Measurements from ENCODE around the gene NT5M.
A peak's percentile ranks its signal among the peaks of the same experiment; 100 is the strongest.

NT5M gene

DNA sequence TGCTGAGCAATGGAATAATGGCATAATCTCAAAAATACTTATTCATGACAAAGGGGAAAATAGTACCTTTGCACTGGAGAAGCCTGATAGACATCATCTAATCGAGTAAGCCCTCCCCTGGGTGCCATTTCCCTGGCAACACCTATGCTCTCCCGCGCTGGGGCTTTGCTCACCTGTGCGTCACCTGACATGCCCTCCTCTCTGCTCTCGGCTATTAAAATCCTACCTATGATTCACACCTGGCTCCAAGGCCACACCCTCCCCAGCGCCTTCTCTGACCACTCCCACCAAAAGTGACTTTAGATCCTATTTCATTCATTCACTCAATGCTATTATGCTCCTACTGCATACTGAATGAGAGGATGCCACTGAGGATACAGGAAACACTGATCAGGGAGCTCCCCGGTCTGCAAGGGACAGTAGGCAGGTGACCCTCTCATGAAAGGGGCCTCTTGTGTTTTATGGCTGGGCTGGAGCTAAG, 83.9 kb downstream of the NT5M start:
- Histone ChIP-seq H2BK120ac (ENCODE audit: low read depth, low read length) (no peak overlapping the region), H2BK5ac (ENCODE audit: low read length) (no peak overlapping the region), H4K91ac (ENCODE audit: low read depth, low read length, poor library complexity) (no peak overlapping the region), H3K4me3 (ENCODE audit: low read length in 2 of 2) (no peak overlapping the region), H3K14ac (ENCODE audit: low read length) (no peak overlapping the region), H3K9me3 (replicated peaks in 1 of 2; ENCODE audit: control insufficient read depth in 2 of 2, insufficient read depth in 1 of 2, low read depth in 1 of 2, low read length in 2 of 2) (peaks cover 0 to 1% of the 10 kb centered on the region in 2 donors), H2AK5ac (ENCODE audit: low read depth, low read length) (no peak overlapping the region), H2BK12ac (ENCODE audit: low read length) (no peak overlapping the region), H4K8ac (ENCODE audit: low read depth, low read length) (no peak overlapping the region), H2BK15ac (ENCODE audit: low read length) (no peak overlapping the region), H3K79me1 (ENCODE audit: low read depth, low read length) (peaks cover 3% of the 10 kb centered on the region), H3K9ac (ENCODE audit: low read depth, low read length, poor library complexity) (no peak overlapping the region), H3K36me3 (replicated peaks in 1 of 2; ENCODE audit: control insufficient read depth in 2 of 2, insufficient read depth in 2 of 2, low read length in 2 of 2) (no peaks in the 10 kb centered on the region), H3K27me3 (ENCODE audit: control insufficient read depth in 3 of 3, insufficient read depth in 3 of 3, low read depth in 1 of 3, low read length in 3 of 3) (no peaks in the 10 kb centered on the region), H3K23ac (ENCODE audit: low read depth, low read length, poor library complexity) (no peak overlapping the region), H3K27ac (replicated peaks; ENCODE audit: low read length) (no peak overlapping the region), H2AFZ (ENCODE audit: low read length) (no peak overlapping the region), H3K4me1 (ENCODE audit: control insufficient read depth in 2 of 2, insufficient read depth in 1 of 2, low read depth in 1 of 2, low read length in 2 of 2) (peaks cover 10 to 20% of the 10 kb centered on the region in 2 donors), H3K4ac (ENCODE audit: low read length) (no peak overlapping the region), H3K4me2 (ENCODE audit: insufficient read depth, low read length, poor library complexity, severe bottlenecking) (no peak overlapping the region), H3K18ac (ENCODE audit: low read length) (no peak overlapping the region)
- no peak for DNase-seq (ENCODE audit: low spot score)
- WGBS, 2 donors (ENCODE audit: extremely low coverage in 2 of 2, insufficient read length in 2 of 2, insufficient replicate concordance in 1 of 2) = no CpG with 5 or more reads among the region's 7 CpGs

DNA sequence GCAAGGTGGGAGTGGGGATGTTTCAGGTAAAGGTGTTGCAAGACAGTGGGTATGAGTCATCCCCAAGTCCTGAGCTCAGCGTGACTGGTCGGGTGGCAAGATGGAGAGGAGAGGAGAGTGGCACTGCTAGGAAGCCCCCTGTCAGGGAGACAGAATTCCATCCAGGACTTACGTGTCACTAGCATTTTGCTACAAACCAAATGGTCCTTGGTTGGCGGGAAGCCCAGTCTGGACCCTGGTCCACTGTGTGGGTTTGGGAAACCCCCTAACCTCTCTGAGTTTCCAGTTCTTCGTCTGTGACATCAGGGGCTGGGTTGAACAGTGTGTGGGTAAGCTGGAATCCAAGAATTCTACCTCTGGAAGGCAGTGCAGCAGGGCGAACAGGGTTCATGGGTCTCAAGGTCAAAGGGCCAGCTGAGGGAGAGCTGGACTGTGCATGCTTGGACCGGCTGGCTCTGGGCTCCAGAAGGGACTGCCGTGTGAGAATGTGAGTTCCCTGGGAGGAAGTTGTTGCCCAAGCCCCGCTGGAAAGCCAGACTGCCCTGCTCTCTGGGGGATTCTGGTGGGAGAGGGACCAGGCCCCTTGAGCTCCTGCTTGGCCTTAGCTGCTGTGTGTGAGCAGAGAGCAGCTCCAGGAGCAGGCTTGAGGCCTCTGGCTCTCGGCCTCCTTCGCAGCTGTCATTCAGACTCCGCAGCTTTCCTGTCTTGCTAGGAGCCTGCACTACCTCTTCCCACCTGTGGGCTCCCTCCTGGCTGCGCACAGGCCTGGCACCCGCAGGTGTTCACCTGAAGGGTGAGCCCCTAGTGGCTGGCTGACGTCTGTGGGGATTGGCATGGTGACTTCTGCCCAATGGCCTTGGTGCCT, 84.6 kb downstream of the NT5M start:
- Histone ChIP-seq H4K91ac (ENCODE audit: low read depth, low read length, poor library complexity) (no peak overlapping the region), H2BK15ac (ENCODE audit: low read length) (peak overlapping the region; percentile 71), H3K14ac (ENCODE audit: low read length) (no peak overlapping the region), H3K9me3 (replicated peaks in 1 of 2; ENCODE audit: control insufficient read depth in 2 of 2, insufficient read depth in 1 of 2, low read depth in 1 of 2, low read length in 2 of 2) (peaks cover 0 to 1% of the 10 kb centered on the region in 2 donors), H2BK12ac (ENCODE audit: low read length) (peak overlapping the region; percentile 65), H2BK120ac (ENCODE audit: low read depth, low read length) (no peak overlapping the region), H3K27me3 (ENCODE audit: control insufficient read depth in 3 of 3, insufficient read depth in 3 of 3, low read depth in 1 of 3, low read length in 3 of 3) (no peaks in the 10 kb centered on the region), H2AK5ac (ENCODE audit: low read depth, low read length) (peak overlapping the region; percentile 85), H2AFZ (ENCODE audit: low read length) (peak overlapping the region; percentile 80), H3K4me1 (ENCODE audit: control insufficient read depth in 2 of 2, insufficient read depth in 1 of 2, low read depth in 1 of 2, low read length in 2 of 2) (peaks cover 10 to 20% of the 10 kb centered on the region in 2 donors), H3K23ac (ENCODE audit: low read depth, low read length, poor library complexity) (no peak overlapping the region), H3K79me1 (ENCODE audit: low read depth, low read length) (peaks cover 3% of the 10 kb centered on the region), H3K18ac (ENCODE audit: low read length) (peak overlapping the region; percentile 66), H3K4me3 (ENCODE audit: low read length in 2 of 2) (no peak overlapping the region), H3K4ac (ENCODE audit: low read length) (peak overlapping the region; percentile 13), H2BK5ac (ENCODE audit: low read length) (no peak overlapping the region), H4K8ac (ENCODE audit: low read depth, low read length) (no peak overlapping the region), H3K36me3 (replicated peaks in 1 of 2; ENCODE audit: control insufficient read depth in 2 of 2, insufficient read depth in 2 of 2, low read length in 2 of 2) (no peaks in the 10 kb centered on the region), H3K4me2 (ENCODE audit: insufficient read depth, low read length, poor library complexity, severe bottlenecking) (no peak overlapping the region), H3K27ac (replicated peaks; ENCODE audit: low read length) (no peak overlapping the region), H3K9ac (ENCODE audit: low read depth, low read length, poor library complexity) (peak overlapping the region; percentile 16)
- no CpG with 5 or more reads among the region's 15 CpGs for WGBS, 2 donors (ENCODE audit: extremely low coverage in 2 of 2, insufficient read length in 2 of 2, insufficient replicate concordance in 1 of 2)
- no peak for DNase-seq (ENCODE audit: low spot score)

DNA sequence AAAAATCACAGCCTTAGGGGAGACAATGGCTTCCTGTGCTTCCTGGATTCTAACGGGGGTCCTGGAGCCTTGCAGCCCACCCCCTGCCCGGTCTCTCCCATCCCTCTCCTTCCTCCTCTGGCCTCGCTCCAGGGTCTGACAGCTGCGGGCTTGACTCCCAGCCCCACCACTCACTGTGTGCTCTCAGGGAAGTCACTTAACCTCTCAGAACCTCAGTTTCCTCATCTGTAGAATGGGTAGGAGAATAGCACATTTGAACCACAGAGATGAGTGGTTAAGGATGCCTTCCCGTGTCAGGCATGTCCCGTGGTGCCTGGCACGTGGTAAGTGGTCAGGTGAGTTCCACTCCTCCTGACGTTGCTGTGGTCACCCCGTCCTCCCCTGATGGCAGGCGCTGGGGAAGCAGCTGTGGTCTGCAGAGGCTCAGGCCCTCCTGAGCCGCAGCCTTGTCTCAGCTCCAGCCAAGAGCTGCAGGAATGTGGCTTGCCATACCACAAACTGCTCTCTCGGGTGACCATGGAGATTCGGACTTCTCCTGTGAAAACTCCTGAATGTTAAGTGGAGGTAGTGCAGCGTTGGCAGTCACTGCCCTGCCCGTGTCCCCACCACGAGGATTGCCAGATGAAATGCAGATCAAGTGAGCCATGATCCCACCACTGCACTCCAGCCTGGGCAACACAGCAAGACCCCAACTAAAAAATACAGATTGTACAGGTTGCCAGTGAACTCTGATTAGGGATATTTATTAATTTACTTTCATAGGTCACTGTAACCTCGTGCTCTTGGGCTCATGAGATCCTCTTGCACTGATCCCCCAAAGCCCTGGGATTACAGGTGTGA, 85.7 kb downstream of the NT5M start:
- Histone ChIP-seq H4K91ac (ENCODE audit: low read depth, low read length, poor library complexity) (no peak overlapping the region), H3K9me3 (replicated peaks in 1 of 2; ENCODE audit: control insufficient read depth in 2 of 2, insufficient read depth in 1 of 2, low read depth in 1 of 2, low read length in 2 of 2) (peaks cover 0 to 1% of the 10 kb centered on the region in 2 donors), H2BK5ac (ENCODE audit: low read length) (no peak overlapping the region), H3K14ac (ENCODE audit: low read length) (no peak overlapping the region), H3K4ac (ENCODE audit: low read length) (no peak overlapping the region), H3K79me1 (ENCODE audit: low read depth, low read length) (peaks cover 3% of the 10 kb centered on the region), H2BK15ac (ENCODE audit: low read length) (no peak overlapping the region), H3K4me2 (ENCODE audit: insufficient read depth, low read length, poor library complexity, severe bottlenecking) (no peak overlapping the region), H3K18ac (ENCODE audit: low read length) (peak overlapping the region; percentile 73), H3K4me1 (ENCODE audit: control insufficient read depth in 2 of 2, insufficient read depth in 1 of 2, low read depth in 1 of 2, low read length in 2 of 2) (peaks cover 10 to 20% of the 10 kb centered on the region in 2 donors), H3K23ac (ENCODE audit: low read depth, low read length, poor library complexity) (no peak overlapping the region), H2BK120ac (ENCODE audit: low read depth, low read length) (no peak overlapping the region), H2BK12ac (ENCODE audit: low read length) (no peak overlapping the region), H3K4me3 (ENCODE audit: low read length in 2 of 2) (no peak overlapping the region), H4K8ac (ENCODE audit: low read depth, low read length) (peak overlapping the region; percentile 68), H3K27ac (replicated peaks; ENCODE audit: low read length) (no peak overlapping the region), H3K36me3 (replicated peaks in 1 of 2; ENCODE audit: control insufficient read depth in 2 of 2, insufficient read depth in 2 of 2, low read length in 2 of 2) (no peaks in the 10 kb centered on the region), H2AK5ac (ENCODE audit: low read depth, low read length) (peak overlapping the region; percentile 74), H2AFZ (ENCODE audit: low read length) (no peak overlapping the region), H3K27me3 (ENCODE audit: control insufficient read depth in 3 of 3, insufficient read depth in 3 of 3, low read depth in 1 of 3, low read length in 3 of 3) (no peaks in the 10 kb centered on the region), H3K9ac (ENCODE audit: low read depth, low read length, poor library complexity) (peak overlapping the region; percentile 63)
- WGBS, 2 donors (ENCODE audit: extremely low coverage in 2 of 2, insufficient read length in 2 of 2, insufficient replicate concordance in 1 of 2) = no CpG with 5 or more reads among the region's 17 CpGs
- DNase-seq (ENCODE audit: low spot score) = no peak

Measured in neuronal stem cell (in vitro differentiated cells).